A549 (cell line): Measurements from ENCODE around the gene DHX35. TPM values are rescaled to one million over a fixed set of nuclear protein-coding genes. Genes with fewer than 3 reads are reported as not detected.

Experiments
- ATAC-seq, 2 experiments: fragments of 200-7000 bp in 1 of 2; fragments of >200 bp in 1 of 2; cut with Nextera tagmentation in 1 of 2; cut with Tn5 transposase in 1 of 2; 3 replicates each; pipeline versions ENCODE4 v1.8.0 to v1.9.1; 2018 to 2020; ENCODE audit warnings: mild to moderate bottlenecking in 1 of 2, moderate library complexity in 1 of 2
- CTCF ChIA-PET: fragments of 300-600 bp; sonication (Branson Sonifier 250); formaldehyde crosslinking; extraction: SDS; loops from one replicate; lab custom pipeline; 2021; ENCODE audit warnings: antibody characterized with exemption, inconsistent platforms; lab: Yijun Ruan, JAX
- POLR2A ChIA-PET: fragments of 350-600 bp; formaldehyde crosslinking; extraction: SDS; loops from one replicate; lab custom pipeline; 2021; ENCODE audit warnings: antibody characterized with exemption, inconsistent platforms; lab: Yijun Ruan, JAX
- DNase-seq, 2 experiments: peaks; one replicate each; pipeline versions ENCODE4 v3.0.0 to v3.0.0-alpha.2; 2011 to 2016; ENCODE audit warnings: low read depth in 1 of 2, low spot score in 1 of 2
- FAIRE-seq: peaks from 2 replicates; lab custom pipeline; 2011; peaks lifted over from hg19 to GRCh38; lab: Jason Lieb, UNC
- H3K27ac ChIP-seq, 2 experiments: fragments of >200 bp; sonication (Bioruptor Twin); formaldehyde crosslinking; 3 replicates each; pipeline ENCODE4 v1.5.1; 2016 to 2017
- H3K4me1 ChIP-seq: fragments of >200 bp; sonication (Bioruptor Twin); formaldehyde crosslinking; 3 replicates; pipeline ENCODE4 v1.6.1; 2016
- H3K4me2 ChIP-seq: fragments of >200 bp; sonication (Bioruptor Twin); formaldehyde crosslinking; 3 replicates; pipeline ENCODE4 v1.6.1; 2016
- H3K4me3 ChIP-seq: fragments of >200 bp; sonication (Bioruptor Twin); formaldehyde crosslinking; 3 replicates; pipeline ENCODE4 v1.5.1; 2016
- H3K9me3 ChIP-seq: fragments of >200 bp; sonication (Bioruptor Twin); formaldehyde crosslinking; 3 replicates; pipeline ENCODE4 v1.6.1; 2016
- ATOH8 ChIP-seq: fragments of 250-450 bp; sonication (Bioruptor Pico); IDR thresholded peaks from 2 replicates; pipeline ENCODE4 v1.5.0; 2020; ENCODE audit warnings: low read depth, mild to moderate bottlenecking, moderate library complexity
- BHLHE40 ChIP-seq: IDR thresholded peaks from 2 replicates; pipeline ENCODE4 v1.6.1; 2012; ENCODE audit warnings: low read depth, low read length, inconsistent platforms
- CBX2 ChIP-seq: fragments of 200-600 bp; sonication (generic); IDR thresholded peaks from 2 replicates; pipeline ENCODE4 v1.6.1; 2016; ENCODE audit warnings: low read depth, mild to moderate bottlenecking, borderline replicate concordance
- CBX8 ChIP-seq: fragments of 200-600 bp; sonication (generic); IDR thresholded peaks from 2 replicates; pipeline ENCODE4 v1.6.1; 2016
- CEBPB ChIP-seq, 2 experiments: fragments of >200 bp in 1 of 2; sonication (Bioruptor Twin) in 1 of 2; formaldehyde crosslinking in 1 of 2; IDR thresholded peaks; 2 replicates each; pipeline ENCODE4 v1.6.1; 2012 to 2016
- CHD4 ChIP-seq: fragments of 200-600 bp; sonication (generic); IDR thresholded peaks from 2 replicates; pipeline ENCODE4 v1.6.1; 2016; ENCODE audit warnings: antibody characterized with exemption, mild to moderate bottlenecking, borderline replicate concordance
- E2F6 ChIP-seq: IDR thresholded peaks from 2 replicates; pipeline ENCODE4 v1.6.1; 2012; ENCODE audit warnings: low read depth, borderline replicate concordance
- EHMT2 ChIP-seq: fragments of 200-600 bp; sonication (generic); IDR thresholded peaks from 2 replicates; pipeline ENCODE4 v1.6.1; 2016; ENCODE audit warnings: antibody characterized with exemption, low read depth, mild to moderate bottlenecking, moderate library complexity
- EP300 ChIP-seq, 2 experiments: fragments of >200 bp; sonication (Bioruptor Twin); formaldehyde crosslinking; IDR thresholded peaks; 2 replicates in 1 of 2; 3 replicates in 1 of 2; pipeline ENCODE4 v1.6.1; 2016 to 2017
- ESRRA ChIP-seq: fragments of 150-350 bp; IDR thresholded peaks from 2 replicates; pipeline ENCODE4 v1.6.1; 2014; ENCODE audit warnings: mild to moderate bottlenecking, low read length, borderline replicate concordance
- FOSB ChIP-seq: fragments of 250-450 bp; sonication (Bioruptor Pico); IDR thresholded peaks from 2 replicates; pipeline ENCODE4 v1.5.0; 2020; ENCODE audit warnings: mild to moderate bottlenecking, moderate library complexity
- FOSL2 ChIP-seq, 2 experiments: fragments of 450-650 bp in 1 of 2; fragments of >200 bp in 1 of 2; sonication (Bioruptor Twin) in 1 of 2; formaldehyde crosslinking; IDR thresholded peaks; 2 replicates each; pipeline versions ENCODE4 v1.5.0 to v1.6.1; 2016 to 2020; ENCODE audit warnings: mild to moderate bottlenecking in 1 of 2, moderate library complexity in 1 of 2
- FOXS1 ChIP-seq: fragments of 250-450 bp; sonication (Bioruptor Pico); IDR thresholded peaks from 2 replicates; pipeline ENCODE4 v1.5.0; 2020; ENCODE audit warnings: mild to moderate bottlenecking, moderate library complexity
- HES2 ChIP-seq: fragments of >200 bp; sonication (Bioruptor Twin); formaldehyde crosslinking; IDR thresholded peaks from 2 replicates; pipeline ENCODE4 v1.6.1; 2016
- HOXA7 ChIP-seq: fragments of 250-450 bp; sonication (Bioruptor Pico); IDR thresholded peaks from 2 replicates; pipeline ENCODE4 v1.5.0; 2020; ENCODE audit warnings: mild to moderate bottlenecking, moderate library complexity
- HOXB13 ChIP-seq: fragments of 250-450 bp; sonication (Bioruptor Pico); IDR thresholded peaks from 2 replicates; pipeline ENCODE4 v1.5.0; 2020; ENCODE audit warnings: low read depth, mild to moderate bottlenecking, moderate library complexity
- JUNB ChIP-seq: fragments of >200 bp; sonication (Bioruptor Twin); formaldehyde crosslinking; IDR thresholded peaks from 2 replicates; pipeline ENCODE4 v1.6.1; 2016
- KDM5A ChIP-seq: fragments of 200-600 bp; sonication (generic); IDR thresholded peaks from 2 replicates; pipeline ENCODE4 v1.6.1; 2016; ENCODE audit warnings: antibody characterized with exemption, mild to moderate bottlenecking
- MYC ChIP-seq: IDR thresholded peaks from 2 replicates; pipeline ENCODE4 v1.6.1; 2012; ENCODE audit warnings: mild to moderate bottlenecking, inconsistent platforms, low read length, improper control_type of control experiment, borderline replicate concordance
- NFE2L2 ChIP-seq: fragments of 150-350 bp; conservative IDR thresholded peaks from 2 replicates; pipeline ENCODE4 v1.6.1; 2014; ENCODE audit warnings: low read length
- NPAS2 ChIP-seq: fragments of 250-450 bp; sonication (Bioruptor Pico); IDR thresholded peaks from 2 replicates; pipeline ENCODE4 v1.8.0; 2022; ENCODE audit warnings: mild to moderate bottlenecking, moderate library complexity, borderline replicate concordance
- PHF8 ChIP-seq: fragments of 200-600 bp; sonication (generic); IDR thresholded peaks from 2 replicates; pipeline ENCODE4 v1.6.1; 2016; ENCODE audit warnings: low read depth, mild to moderate bottlenecking, antibody characterized with exemption, moderate library complexity, borderline replicate concordance
- POLR2AphosphoS2 ChIP-seq: conservative IDR thresholded peaks from 2 replicates; pipeline ENCODE4 v1.6.1; 2012; ENCODE audit warnings: low read length, improper control_type of control experiment, inconsistent platforms
- RCOR1 ChIP-seq: fragments of 150-350 bp; IDR thresholded peaks from 2 replicates; pipeline ENCODE4 v1.6.1; 2014; ENCODE audit warnings: antibody characterized with exemption, low read length, low read depth
- RNF2 ChIP-seq: fragments of 200-600 bp; sonication (generic); IDR thresholded peaks from 2 replicates; pipeline ENCODE4 v1.6.1; 2016; ENCODE audit warnings: low read depth, mild to moderate bottlenecking, antibody characterized with exemption, moderate library complexity, borderline replicate concordance
- SMC3 ChIP-seq: fragments of >200 bp; sonication (Bioruptor Twin); formaldehyde crosslinking; IDR thresholded peaks from 3 replicates; pipeline ENCODE4 v1.6.1; 2018; ENCODE audit warnings: inconsistent platforms
- SREBF2 ChIP-seq: fragments of 450-650 bp; IDR thresholded peaks from 2 replicates; pipeline ENCODE4 v1.6.1; 2014; ENCODE audit warnings: mild to moderate bottlenecking, moderate library complexity
- USF2 ChIP-seq: fragments of 450-650 bp; IDR thresholded peaks from 2 replicates; pipeline ENCODE4 v1.6.1; 2014; ENCODE audit warnings: antibody characterized with exemption
- ZC3H11A ChIP-seq: fragments of 450-650 bp; IDR thresholded peaks from 2 replicates; pipeline ENCODE4 v1.6.1; 2014; ENCODE audit warnings: antibody characterized with exemption, mild to moderate bottlenecking
- ZFP36 ChIP-seq: fragments of 450-650 bp; IDR thresholded peaks from 2 replicates; pipeline ENCODE4 v1.6.1; 2014; ENCODE audit warnings: borderline replicate concordance; ENCODE audit not compliant: partially characterized antibody
- WGBS: methylation state at CpG from one replicate; pipeline ENCODE4 v1.1.6; 2017; ENCODE audit errors: missing lambda C conversion rate; 5-methylcytosine and 5-hydroxymethylcytosine counted together
- polyA plus RNA-seq, 4 experiments: library from polyadenylated mRNA; depleted of rRNA in 3 of 4; stranded (reverse); fragments of >200 nt; fragmentation: RNase III in 1 of 4; extraction: RNeasy Plus Mini Kit Qiagen cat#74134 plus additional on column Dnase treatment in 1 of 4; gene quantifications; 2 replicates in 3 of 4; 3 replicates in 1 of 4; pipeline ENCODE4 v1.2.3, GENCODE V29; 2011 to 2017

The DHX35 gene
- polyA plus RNA-seq, 2 of the 4 experiments (the other 2 are of a cell fraction) = 7.7 to 13.8 TPM

- Histone ChIP-seq H3K9me3 (no peaks in the 10 kb centered on the region), H3K4me2 (no peak overlapping the region), H3K4me3 (no peak overlapping the region), H3K4me1 (no peaks in the 10 kb centered on the region), H3K27ac (no peak overlapping the region)
- TF ChIP-seq HOXB13 (no peak), PHF8 (no peak), JUNB (no peak), MYC (no peak), CBX2 (no peak), FOXS1 (CRISPR knock-in tag) (no peak), RCOR1 (no peak), ESRRA (no peak), HES2 (no peak), EHMT2 (no peak), KDM5A (no peak)
- POLR2A ChIA-PET = no interaction called here
- CTCF ChIA-PET = interaction anchor here (0.6 kb wide), 1 partner anchor 1620 kb away, joined by 3 read pairs; no protein-coding TSS in a partner anchor
- ATAC-seq (no peak), DNase-seq (no peak), FAIRE-seq (no peak)
- 88% methylated on average over 3 of the region's 3 CpGs for WGBS
Measured at GRCh38 chr20:38945012-38945411, 17.1 kb upstream of the DHX35 start.

DNA sequence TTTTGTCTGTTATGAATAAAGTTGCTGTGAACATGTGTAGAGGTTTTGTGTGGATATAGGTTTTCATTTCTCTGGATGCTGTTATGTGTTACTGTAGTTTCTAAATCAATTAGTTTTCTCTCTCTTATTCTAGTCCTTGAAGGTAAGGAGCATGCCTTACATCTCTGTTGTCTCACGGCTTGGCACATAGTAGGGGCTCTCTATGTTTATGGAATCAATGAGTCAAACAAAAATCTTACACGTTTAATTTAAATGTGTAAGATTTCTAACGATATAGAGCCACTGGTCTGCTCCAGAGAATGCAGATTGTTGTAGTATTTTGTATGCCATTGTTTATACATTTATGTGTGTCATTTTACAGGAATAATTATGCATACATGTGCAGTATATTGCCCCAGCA, 15.3 kb upstream of the DHX35 start:
- CTCF ChIA-PET = no interaction called here
- H3K4me2 ChIP-seq = no peak overlapping the region
- FAIRE-seq (no peak), ATAC-seq (no peak), DNase-seq (no peak)
- POLR2A ChIA-PET = no interaction called here
- TF ChIP-seq EP300 (IDR thresholded peaks at IDR 0.05) (no peak), FOSL2 (IDR thresholded peaks at IDR 0.05) (no peak), FOSL2 (CRISPR knock-in tag; IDR thresholded peaks at IDR 0.05) (no peak), NFE2L2 (no peak), RNF2 (no peak), PHF8 (no peak), ZFP36 (no peak), ESRRA (no peak)
- H3K4me3 ChIP-seq = no peak overlapping the region
- no peaks in the 10 kb centered on the region for H3K4me1 ChIP-seq
- 88% methylated on average over 3 of the region's 3 CpGs for WGBS
- H3K27ac ChIP-seq = no peak overlapping the region
- no peaks in the 10 kb centered on the region for H3K9me3 ChIP-seq

DNA sequence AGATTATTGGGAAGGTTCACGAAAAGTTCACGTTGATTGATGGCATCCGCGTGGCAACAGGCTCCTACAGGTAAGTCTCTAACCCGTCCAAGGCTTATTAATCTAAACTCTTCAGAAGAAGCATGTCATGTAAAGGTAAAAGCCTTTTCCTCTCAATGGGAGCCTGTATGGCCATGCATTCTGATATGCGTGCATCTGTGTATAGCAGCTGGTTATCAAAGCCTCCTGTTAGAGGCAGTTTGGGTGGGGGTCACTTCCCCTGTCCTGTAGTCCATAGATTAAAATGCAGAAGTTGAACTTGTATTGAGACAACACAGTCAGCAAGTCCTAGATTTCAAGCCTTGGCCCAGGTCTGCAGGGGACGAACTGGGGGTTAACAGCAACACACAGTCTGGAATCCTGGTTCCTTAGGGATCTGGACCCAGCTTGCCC, 14.2 kb upstream of the DHX35 start:
- ATAC-seq = no peak
- no peak overlapping the region for H3K4me3 ChIP-seq
- no peak overlapping the region for H3K27ac ChIP-seq
- no peaks in the 10 kb centered on the region for H3K9me3 ChIP-seq
- no peak for TF ChIP-seq FOSB (CRISPR knock-in tag)
- TF ChIP-seq CBX8 = no peak
- no peak for TF ChIP-seq USF2
- TF ChIP-seq CEBPB (IDR thresholded peaks at IDR 0.05) = no peak
- TF ChIP-seq PHF8 = no peak
- no peak for TF ChIP-seq NPAS2 (CRISPR knock-in tag)
- no peak for TF ChIP-seq ZC3H11A
- TF ChIP-seq SREBF2 = no peak
- TF ChIP-seq HOXA7 (CRISPR knock-in tag) = no peak
- no peak for TF ChIP-seq E2F6
- no peak for TF ChIP-seq CHD4
- TF ChIP-seq ATOH8 (CRISPR knock-in tag) = no peak
- TF ChIP-seq ESRRA = no peak
- TF ChIP-seq CBX2 = no peak
- TF ChIP-seq KDM5A = no peak
- no peak for TF ChIP-seq POLR2AphosphoS2
- TF ChIP-seq BHLHE40 = no peak
- no peak for TF ChIP-seq SMC3
- TF ChIP-seq, all 56 proteins: peak for 0
- H3K4me1 ChIP-seq = no peaks in the 10 kb centered on the region
- DNase-seq (no peak), FAIRE-seq (no peak)
- POLR2A ChIA-PET = no interaction called here
- CTCF ChIA-PET = interaction anchor here (1.8 to 4.5 kb wide), 2 partner anchors 14 to 22 kb away, joined by 7 to 16 read pairs; partner anchors contain the start of genes DHX35 and FAM83D
- H3K4me2 ChIP-seq = no peak overlapping the region
- WGBS = 93% methylated on average over 7 of the region's 7 CpGs
